ENCODE data around the gene CD2BP2.

GRCh38 chr16:30401768-30402425 lies 46.8 kb upstream of the CD2BP2 start:
- TF ChIP-seq CTCF (IDR thresholded peaks at IDR 0.05) (no peak), POLR2A (IDR thresholded peaks at IDR 0.05) (no peak), EP300 (IDR thresholded peaks at IDR 0.05) (no peak)

Measured in tibial nerve (tissue), 4 donors.